ENCODE results near the gene ITCH. TPM values are rescaled to one million over a fixed set of nuclear protein-coding genes. Genes with fewer than 3 reads are reported as not detected.
"Not testable (repeated sequence)": the region's sequence is repeated elsewhere in the genome, so short reads cannot be mapped to it uniquely, and the experiment has no call there.

Gene ITCH
- total and polyA plus RNA-seq, 2 of the 8 experiments (the other 6 are each of a cell fraction or from before 2014, with no cell fraction given): 3.9 to 45.2 TPM

GRCh38 chr20:34400776-34401175, 37.7 kb downstream of the ITCH start:
- H3K36me3 ChIP-seq (ENCODE audit: control insufficient read depth in 2 of 4, insufficient read depth in 4 of 4, low read length in 3 of 4); H3K79me1 ChIP-seq (ENCODE audit: low read depth, low read length); H2BK12ac ChIP-seq (ENCODE audit: low read depth, low read length); H3K18ac ChIP-seq (ENCODE audit: extremely low read depth, low read length); H2BK120ac ChIP-seq (replicated peaks; ENCODE audit: low read depth, low read length); H4K20me1 ChIP-seq (replicated peaks in 1 of 2; ENCODE audit: control insufficient read depth in 1 of 2, insufficient read depth in 2 of 2, low read length in 2 of 2); H3K14ac ChIP-seq (ENCODE audit: insufficient read length); H3K9me3 ChIP-seq (ENCODE audit: insufficient read depth in 2 of 2, low read depth in 1 of 2, low read length in 1 of 2); H2BK5ac ChIP-seq (ENCODE audit: low read depth, low read length); H3K9ac ChIP-seq (replicated peaks in 1 of 4; ENCODE audit: extremely low read depth in 1 of 4, low read depth in 3 of 4, low read length in 3 of 4); H3K56ac ChIP-seq (replicated peaks; ENCODE audit: insufficient read length, low read depth, low read length); H3K4ac ChIP-seq (replicated peaks; ENCODE audit: insufficient read length, low read depth, low read length); H3K23me2 ChIP-seq (ENCODE audit: low read depth, low read length); H4K8ac ChIP-seq (ENCODE audit: extremely low read depth, insufficient read depth, low read length); H3K27ac ChIP-seq (ENCODE audit: low read depth, low read length); FAIRE-seq; H3K27me3 ChIP-seq (replicated peaks in 1 of 4; ENCODE audit: control insufficient read depth in 3 of 4, extremely low read depth in 1 of 4, insufficient read depth in 3 of 4, low read length in 3 of 4); H3K4me1 ChIP-seq (replicated peaks in 1 of 4; ENCODE audit: control insufficient read depth in 3 of 4, insufficient read depth in 4 of 4, low read length in 3 of 4); DNase-seq (ENCODE audit: low read depth in 1 of 2, low spot score in 2 of 2); POLR2A ChIA-PET (ENCODE audit: partially characterized antibody); H2AFZ ChIP-seq (ENCODE audit: low read length); H3K4me2 ChIP-seq (ENCODE audit: insufficient read depth in 1 of 2, low read depth in 2 of 2, low read length in 2 of 2); H2BK20ac ChIP-seq (ENCODE audit: low read length); H2AK5ac ChIP-seq (ENCODE audit: low read depth, low read length); H3K23ac ChIP-seq (ENCODE audit: insufficient read length); H4K5ac ChIP-seq (ENCODE audit: insufficient read length, low read depth, low read length); H3K4me3 ChIP-seq (ENCODE audit: extremely low read depth in 1 of 4, insufficient read depth in 2 of 4, low read depth in 3 of 4, low read length in 4 of 4); H4K91ac ChIP-seq (replicated peaks; ENCODE audit: insufficient read length, low read length); H2BK15ac ChIP-seq (ENCODE audit: low read length): not testable (repeated sequence)
- WGBS, 2 experiments (ENCODE audit: extremely low coverage in 1 of 2, insufficient coverage in 1 of 2, insufficient read length in 1 of 2, insufficient replicate concordance in 2 of 2, low coverage in 1 of 2, low lambda C conversion rate in 2 of 2, missing lambda C conversion rate in 1 of 2): 86% methylated on average over 6 of the region's 6 CpGs; no CpG with 5 or more reads in 1 of the 2 experiments
- CTCF ChIA-PET (ENCODE audit: partially characterized antibody): interaction anchor here (1.2 to 3.7 kb wide), 2 partner anchors 88 to 131 kb away, joined by 3 to 17 read pairs; no protein-coding TSS in a partner anchor
- H3K79me2 ChIP-seq (ENCODE audit: control insufficient read depth in 1 of 2, insufficient read depth in 2 of 2, low read length in 2 of 2): peaks cover 0 to 44% of the 10 kb centered on the region in 2 experiments; a peak in 2 of 4 replicates
